Measurements from ENCODE around the gene FAM174B.

The FAM174B gene

DNA sequence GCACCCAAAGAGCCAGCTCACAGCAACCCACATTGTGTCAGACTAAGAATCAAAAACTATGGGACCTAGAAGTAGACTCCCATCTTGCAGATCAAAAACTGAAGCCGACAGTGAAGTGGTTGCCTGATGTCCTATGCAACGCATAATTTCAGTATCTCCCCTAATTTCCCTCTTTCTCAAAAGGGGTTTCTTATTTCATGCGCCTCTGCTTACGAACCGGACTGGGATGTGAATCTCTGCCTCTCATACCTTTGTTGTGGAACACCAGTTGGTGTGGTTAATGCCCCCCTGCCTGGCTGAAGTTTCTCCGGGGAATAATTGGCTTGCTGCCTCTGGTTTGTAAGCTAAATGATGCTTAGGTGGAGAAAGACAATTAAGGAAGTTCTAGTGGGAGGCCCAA is 514 bp upstream of the FAM174B start:
- intact Hi-C loops (cut with micrococcal nuclease), result loop anchor here (10.0 kb wide), 1 partner anchor 59 kb away; no protein-coding TSS in a partner anchor
- no peaks in the 10 kb centered on the region for H3K36me3 Mint-ChIP-seq (ENCODE audit: low read depth)
- H3K4me1 Mint-ChIP-seq (ENCODE audit: low read depth), result peaks cover 16% of the 10 kb centered on the region
- H3K9me3 Mint-ChIP-seq, result no peaks in the 10 kb centered on the region
- H3K4me3 Mint-ChIP-seq, result peak overlapping the region; percentile 37
- no peak overlapping the region for H3K27ac Mint-ChIP-seq
- peaks cover 49% of the 10 kb centered on the region for H3K27me3 Mint-ChIP-seq

DNA sequence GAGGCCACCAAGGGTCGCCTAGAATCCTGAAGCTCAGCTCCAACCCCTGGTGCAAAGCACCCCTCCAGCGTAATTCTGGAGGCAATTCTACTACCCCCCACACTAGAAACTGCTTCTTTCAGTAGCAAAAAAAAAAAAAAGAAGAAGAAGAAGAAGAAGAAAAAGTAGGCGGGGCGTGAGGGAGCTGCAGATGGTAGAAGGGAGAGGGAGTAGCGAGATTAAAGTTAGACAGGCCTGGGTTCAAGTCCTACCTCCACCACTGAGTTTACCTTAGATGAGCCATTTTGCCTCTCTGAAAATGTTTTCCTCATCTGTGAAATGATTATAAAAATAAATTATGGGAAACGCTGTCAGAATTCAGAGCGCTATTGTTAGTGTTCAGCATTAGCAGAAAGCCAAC is 913 bp downstream of the FAM174B start:
- intact Hi-C loops (cut with micrococcal nuclease), result loop anchor here (10.0 kb wide), 1 partner anchor 60 kb away; no protein-coding TSS in a partner anchor
- H3K36me3 Mint-ChIP-seq (ENCODE audit: low read depth), result no peaks in the 10 kb centered on the region
- H3K4me3 Mint-ChIP-seq, result peak overlapping the region; percentile 52
- peaks cover 16% of the 10 kb centered on the region for H3K4me1 Mint-ChIP-seq (ENCODE audit: low read depth)
- H3K27ac Mint-ChIP-seq, result no peak overlapping the region
- peaks cover 46% of the 10 kb centered on the region for H3K27me3 Mint-ChIP-seq
- H3K9me3 Mint-ChIP-seq, result no peaks in the 10 kb centered on the region

DNA sequence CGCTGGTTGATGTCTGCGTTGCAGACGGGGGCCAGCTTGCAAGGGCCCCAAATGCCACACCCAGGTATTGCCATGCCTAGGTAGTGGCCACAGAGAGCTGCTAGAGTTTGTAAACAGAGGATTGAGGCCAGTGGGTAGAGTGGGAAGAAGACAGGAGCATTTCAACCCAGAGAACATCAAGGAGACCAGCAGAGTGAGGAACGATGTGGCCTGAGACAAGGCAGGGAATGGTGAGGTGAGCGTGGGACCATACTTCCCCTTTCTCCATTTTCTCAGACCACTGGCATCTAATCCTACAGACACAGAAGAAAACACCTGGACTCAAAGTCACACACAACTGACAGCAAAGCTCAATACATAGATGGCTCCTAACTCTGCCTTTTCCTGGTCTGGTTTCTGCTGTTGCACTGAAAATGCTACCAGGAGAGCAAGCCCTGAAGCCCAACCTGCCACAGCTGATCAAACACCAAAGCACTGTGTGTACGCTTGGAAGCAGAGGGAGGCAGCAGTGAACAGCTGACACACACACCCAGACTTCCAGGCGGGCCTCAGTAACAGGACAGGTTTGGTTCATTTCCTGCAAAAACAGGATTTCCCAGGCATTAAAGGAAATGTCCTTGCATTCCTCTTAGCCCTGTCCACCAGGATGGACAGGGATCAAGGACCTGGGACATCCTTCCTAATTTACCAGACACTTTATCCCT is 1.6 kb downstream of the FAM174B start:
- H3K27ac Mint-ChIP-seq, result no peak overlapping the region
- no peak overlapping the region for H3K4me3 Mint-ChIP-seq
- H3K4me1 Mint-ChIP-seq (ENCODE audit: low read depth), result peaks cover 16% of the 10 kb centered on the region
- H3K36me3 Mint-ChIP-seq (ENCODE audit: low read depth), result no peaks in the 10 kb centered on the region
- peaks cover 46% of the 10 kb centered on the region for H3K27me3 Mint-ChIP-seq
- no peaks in the 10 kb centered on the region for H3K9me3 Mint-ChIP-seq
- intact Hi-C loops (cut with micrococcal nuclease), result loop anchor here (10.0 kb wide), 1 partner anchor 61 kb away; no protein-coding TSS in a partner anchor

DNA sequence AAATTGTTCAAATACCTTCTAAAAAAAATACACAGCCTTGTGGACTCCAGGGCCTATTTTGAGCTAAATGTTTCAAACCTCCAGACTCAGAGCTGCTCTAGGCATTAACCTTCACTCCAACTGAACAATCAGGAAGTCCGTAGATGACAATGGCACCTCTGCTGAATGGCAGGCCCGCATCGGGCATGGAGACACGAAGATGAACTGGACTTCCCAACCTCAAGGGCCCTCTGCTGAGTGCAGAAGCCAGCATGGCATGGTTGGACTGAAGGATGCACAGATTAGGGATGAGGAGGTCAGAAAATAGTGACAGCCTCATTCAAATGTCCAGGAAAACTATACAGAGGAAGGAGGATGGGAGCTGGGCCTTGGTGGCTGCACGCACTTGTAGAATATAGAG is 2.2 kb downstream of the FAM174B start:
- no peak overlapping the region for H3K4me3 Mint-ChIP-seq
- H3K27ac Mint-ChIP-seq, result no peak overlapping the region
- H3K4me1 Mint-ChIP-seq (ENCODE audit: low read depth), result peaks cover 16% of the 10 kb centered on the region
- H3K9me3 Mint-ChIP-seq, result no peaks in the 10 kb centered on the region
- no peaks in the 10 kb centered on the region for H3K36me3 Mint-ChIP-seq (ENCODE audit: low read depth)
- intact Hi-C loops (cut with micrococcal nuclease), result loop anchor here (10.0 kb wide), 1 partner anchor 61 kb away; no protein-coding TSS in a partner anchor
- peaks cover 46% of the 10 kb centered on the region for H3K27me3 Mint-ChIP-seq

DNA sequence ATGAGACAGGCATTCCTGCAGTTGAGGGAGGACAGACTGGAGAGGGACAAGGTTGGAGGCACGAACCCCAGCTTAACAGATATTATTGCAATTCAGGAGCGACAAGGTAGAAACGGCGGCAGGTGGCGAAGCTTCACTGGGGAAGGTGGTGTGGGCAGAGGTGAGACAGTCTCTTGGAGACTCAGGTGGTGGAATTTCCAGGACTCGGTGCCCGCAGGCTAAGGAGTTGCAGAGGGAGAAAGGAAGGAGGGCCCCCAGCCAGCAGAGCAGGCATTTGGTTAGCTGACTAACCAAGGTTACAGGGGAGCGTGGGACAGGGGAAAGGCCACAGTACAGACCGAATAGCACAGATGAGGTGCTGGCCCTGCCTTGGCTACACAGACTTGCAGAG is 3.0 kb downstream of the FAM174B start:
- Mint-ChIP-seq H3K9me3 (no peaks in the 10 kb centered on the region), H3K27ac (no peak overlapping the region), H3K4me1 (ENCODE audit: low read depth) (peaks cover 16% of the 10 kb centered on the region), H3K4me3 (no peak overlapping the region), H3K36me3 (ENCODE audit: low read depth) (no peaks in the 10 kb centered on the region), H3K27me3 (peaks cover 43% of the 10 kb centered on the region)
- intact Hi-C loops (cut with micrococcal nuclease), result loop anchor here (10.0 kb wide), 1 partner anchor 62 kb away; no protein-coding TSS in a partner anchor

GRCh38 chr15:92651877-92652575 is 3.5 kb downstream of the FAM174B start:
- no peaks in the 10 kb centered on the region for H3K36me3 Mint-ChIP-seq (ENCODE audit: low read depth)
- intact Hi-C loops (cut with micrococcal nuclease), result loop anchor here (10.0 kb wide), 1 partner anchor 63 kb away; no protein-coding TSS in a partner anchor
- peaks cover 41% of the 10 kb centered on the region for H3K27me3 Mint-ChIP-seq

GRCh38 chr15:92650966-92651365 is 4.6 kb downstream of the FAM174B start:
- H3K27ac Mint-ChIP-seq, result no peak overlapping the region
- no peaks in the 10 kb centered on the region for H3K36me3 Mint-ChIP-seq (ENCODE audit: low read depth)
- H3K4me3 Mint-ChIP-seq, result no peak overlapping the region
- peaks cover 16% of the 10 kb centered on the region for H3K4me1 Mint-ChIP-seq (ENCODE audit: low read depth)
- no peaks in the 10 kb centered on the region for H3K9me3 Mint-ChIP-seq
- H3K27me3 Mint-ChIP-seq, result peaks cover 30% of the 10 kb centered on the region
- intact Hi-C loops (cut with micrococcal nuclease), result loop anchor here (10.0 kb wide), 1 partner anchor 64 kb away; no protein-coding TSS in a partner anchor

More at GRCh38 chr15:92651877-92652575, 3.5 kb downstream of the FAM174B start:
- Mint-ChIP-seq H3K27ac (no peak overlapping the region), H3K4me1 (ENCODE audit: low read depth) (peaks cover 16% of the 10 kb centered on the region), H3K9me3 (no peaks in the 10 kb centered on the region), H3K4me3 (no peak overlapping the region)

DNA sequence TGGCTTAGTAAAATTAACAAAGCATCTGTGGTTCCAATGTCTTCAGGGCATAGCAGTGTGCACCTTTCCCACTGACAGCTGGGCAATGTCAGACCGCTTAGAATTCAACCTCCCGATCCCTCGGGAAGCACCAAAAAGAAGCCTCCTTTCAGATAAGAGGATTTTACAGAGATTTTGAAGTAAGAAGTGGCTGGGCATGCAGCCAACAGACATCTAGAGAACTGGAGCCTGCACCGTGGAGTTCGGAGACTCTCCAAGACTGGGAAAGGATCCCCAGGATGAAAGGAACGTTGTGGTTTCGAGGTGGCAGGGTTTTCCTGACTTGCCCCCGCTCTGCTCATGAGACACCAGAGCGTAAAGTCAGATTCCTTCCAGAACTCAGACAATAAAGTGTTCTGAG is 5.3 kb downstream of the FAM174B start:
- H3K36me3 Mint-ChIP-seq (ENCODE audit: low read depth), result no peaks in the 10 kb centered on the region
- intact Hi-C loops (cut with micrococcal nuclease), result loop anchor here (10.0 kb wide), 1 partner anchor 65 kb away; no protein-coding TSS in a partner anchor
- peaks cover 14% of the 10 kb centered on the region for H3K4me1 Mint-ChIP-seq (ENCODE audit: low read depth)
- no peaks in the 10 kb centered on the region for H3K9me3 Mint-ChIP-seq
- H3K27me3 Mint-ChIP-seq, result peaks cover 23% of the 10 kb centered on the region
- H3K4me3 Mint-ChIP-seq, result no peak overlapping the region
- H3K27ac Mint-ChIP-seq, result no peak overlapping the region

- Mint-ChIP-seq H3K9me3 (no peaks in the 10 kb centered on the region), H3K36me3 (ENCODE audit: low read depth) (no peaks in the 10 kb centered on the region)
Observed at GRCh38 chr15:92648190-92648875, 7.2 kb downstream of the FAM174B start.

GRCh38 chr15:92647467-92648163 is 8.0 kb downstream of the FAM174B start:
- Mint-ChIP-seq H3K4me3 (no peak overlapping the region), H3K36me3 (ENCODE audit: low read depth) (no peaks in the 10 kb centered on the region), H3K27me3 (peaks cover 3% of the 10 kb centered on the region), H3K4me1 (ENCODE audit: low read depth) (no peaks in the 10 kb centered on the region), H3K27ac (no peak overlapping the region), H3K9me3 (peaks cover 3% of the 10 kb centered on the region)
- intact Hi-C loops (cut with micrococcal nuclease), result no loop called here

More at GRCh38 chr15:92648190-92648875, 7.2 kb downstream of the FAM174B start:
- H3K27ac Mint-ChIP-seq, result no peak overlapping the region
- intact Hi-C loops (cut with micrococcal nuclease), result no loop called here
- H3K4me1 Mint-ChIP-seq (ENCODE audit: low read depth), result no peaks in the 10 kb centered on the region
- no peak overlapping the region for H3K4me3 Mint-ChIP-seq
- H3K27me3 Mint-ChIP-seq, result peaks cover 6% of the 10 kb centered on the region

DNA sequence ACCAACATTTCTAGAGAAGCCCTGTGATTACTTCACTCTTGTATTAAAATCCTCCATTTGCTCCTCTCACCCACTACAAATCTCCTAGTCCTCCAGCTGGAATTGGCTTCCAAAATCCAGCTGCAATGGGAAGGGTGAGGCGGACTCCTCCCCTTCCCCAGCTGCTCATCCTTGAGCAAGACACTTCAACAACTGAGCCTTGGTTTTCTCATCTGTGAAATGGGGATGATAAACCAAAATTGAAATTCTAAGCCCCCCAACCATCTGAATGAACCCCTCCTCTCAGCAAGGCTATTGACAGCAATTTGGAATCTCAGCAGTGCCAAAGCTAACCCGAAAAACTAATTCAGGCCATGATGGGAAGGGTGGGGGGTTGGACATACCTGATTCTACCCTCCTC is 9.4 kb downstream of the FAM174B start:
- Mint-ChIP-seq H3K9me3 (peaks cover 8% of the 10 kb centered on the region), H3K4me1 (ENCODE audit: low read depth) (no peaks in the 10 kb centered on the region), H3K27ac (no peak overlapping the region), H3K4me3 (no peak overlapping the region), H3K27me3 (no peaks in the 10 kb centered on the region), H3K36me3 (ENCODE audit: low read depth) (no peaks in the 10 kb centered on the region)
- intact Hi-C loops (cut with micrococcal nuclease), result no loop called here

DNA sequence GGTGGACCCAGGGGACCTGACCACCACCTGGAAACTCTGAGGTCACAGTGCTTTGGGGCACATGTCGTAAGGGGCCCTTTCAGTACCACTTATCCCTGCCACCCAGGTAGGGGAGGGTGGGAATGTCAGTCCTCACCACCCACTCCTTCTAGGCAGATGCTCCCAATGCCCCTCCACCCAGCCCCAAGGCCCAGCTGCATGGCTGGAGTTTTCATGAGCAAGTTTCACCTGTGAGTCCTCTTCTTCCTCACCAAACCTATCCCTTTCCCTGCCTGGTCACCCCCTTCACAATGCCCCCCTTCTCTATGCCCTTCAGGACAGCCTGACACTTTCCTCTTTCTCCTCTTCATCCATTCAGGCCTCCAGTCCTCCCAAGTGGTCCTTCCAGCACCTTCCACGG is 9.8 kb downstream of the FAM174B start:
- H3K9me3 Mint-ChIP-seq, result peaks cover 8% of the 10 kb centered on the region
- H3K27ac Mint-ChIP-seq, result no peak overlapping the region
- no peaks in the 10 kb centered on the region for H3K27me3 Mint-ChIP-seq
- intact Hi-C loops (cut with micrococcal nuclease), result no loop called here
- no peak overlapping the region for H3K4me3 Mint-ChIP-seq
- no peaks in the 10 kb centered on the region for H3K4me1 Mint-ChIP-seq (ENCODE audit: low read depth)
- H3K36me3 Mint-ChIP-seq (ENCODE audit: low read depth), result no peaks in the 10 kb centered on the region

GRCh38 chr15:92645051-92645631 is 10.4 kb downstream of the FAM174B start:
- H3K4me1 Mint-ChIP-seq (ENCODE audit: low read depth), result no peaks in the 10 kb centered on the region
- peaks cover 8% of the 10 kb centered on the region for H3K9me3 Mint-ChIP-seq
- no peak overlapping the region for H3K27ac Mint-ChIP-seq
- no peaks in the 10 kb centered on the region for H3K36me3 Mint-ChIP-seq (ENCODE audit: low read depth)
- H3K4me3 Mint-ChIP-seq, result no peak overlapping the region
- H3K27me3 Mint-ChIP-seq, result no peaks in the 10 kb centered on the region
- intact Hi-C loops (cut with micrococcal nuclease), result no loop called here

Data from dendritic cell treated with granulocyte-macrophage colony-stimulating factor and Interleukin-4, amounts not matched to agents 40 ng/mL and 50 ng/mL, for 4 days (primary cell).